MM.1S (cell line): ENCODE data around the gene ATG2B.

Experiments
- EZH2phosphoT487 ChIP-seq: fragments of 300-600 bp; sonication (generic); IDR thresholded peaks from 2 replicates; pipeline ENCODE4 v1.6.1; 2018; ENCODE audit warnings: antibody characterized with exemption, low read length
- TF ChIP-seq, protein P1 (sequence below): fragments of 300-600 bp; sonication (generic); IDR thresholded peaks from 2 replicates; pipeline ENCODE4 v1.5.1; 2016; ENCODE audit warnings: antibody characterized with exemption, low read length, mixed read lengths

DNA sequence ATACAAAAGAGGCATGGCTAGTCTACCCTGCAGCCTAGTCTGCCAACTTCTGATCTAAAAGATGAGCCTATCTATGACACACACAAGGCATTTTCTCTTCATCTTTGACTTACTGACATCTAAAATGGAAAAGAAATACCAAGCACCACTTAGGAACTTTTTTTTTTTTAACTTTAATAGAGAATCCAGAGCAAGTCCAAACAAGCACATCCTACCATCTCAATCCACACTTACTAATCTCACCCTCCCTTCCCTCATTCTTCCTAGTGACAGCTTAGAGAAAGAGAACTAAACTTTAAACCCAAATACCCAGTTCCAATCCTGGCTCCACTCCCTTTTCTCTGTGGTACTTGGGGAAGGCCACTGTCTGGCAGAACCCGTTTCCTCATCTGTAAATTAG, 75.3 kb downstream of the ATG2B start:
- TF ChIP-seq, protein P1, sequence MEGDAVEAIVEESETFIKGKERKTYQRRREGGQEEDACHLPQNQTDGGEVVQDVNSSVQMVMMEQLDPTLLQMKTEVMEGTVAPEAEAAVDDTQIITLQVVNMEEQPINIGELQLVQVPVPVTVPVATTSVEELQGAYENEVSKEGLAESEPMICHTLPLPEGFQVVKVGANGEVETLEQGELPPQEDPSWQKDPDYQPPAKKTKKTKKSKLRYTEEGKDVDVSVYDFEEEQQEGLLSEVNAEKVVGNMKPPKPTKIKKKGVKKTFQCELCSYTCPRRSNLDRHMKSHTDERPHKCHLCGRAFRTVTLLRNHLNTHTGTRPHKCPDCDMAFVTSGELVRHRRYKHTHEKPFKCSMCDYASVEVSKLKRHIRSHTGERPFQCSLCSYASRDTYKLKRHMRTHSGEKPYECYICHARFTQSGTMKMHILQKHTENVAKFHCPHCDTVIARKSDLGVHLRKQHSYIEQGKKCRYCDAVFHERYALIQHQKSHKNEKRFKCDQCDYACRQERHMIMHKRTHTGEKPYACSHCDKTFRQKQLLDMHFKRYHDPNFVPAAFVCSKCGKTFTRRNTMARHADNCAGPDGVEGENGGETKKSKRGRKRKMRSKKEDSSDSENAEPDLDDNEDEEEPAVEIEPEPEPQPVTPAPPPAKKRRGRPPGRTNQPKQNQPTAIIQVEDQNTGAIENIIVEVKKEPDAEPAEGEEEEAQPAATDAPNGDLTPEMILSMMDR = no peak
- TF ChIP-seq EZH2phosphoT487 = no peak
